Osteoblast (primary cell): Measurements from ENCODE around the gene TOMM7. TPM values are rescaled to one million over a fixed set of nuclear protein-coding genes. Genes with fewer than 3 reads are reported as not detected.

ENCODE experiments used
- DNase-seq: peaks from one replicate; pipeline ENCODE4 v3.0.0; 2011; ENCODE audit warnings: low spot score, mixed read lengths; ENCODE audit not compliant: insufficient read length; ENCODE audit errors: missing footprints
- H2AFZ ChIP-seq: 2 replicates; pipeline ENCODE4 v1.6.0; 2011; ENCODE audit warnings: mild to moderate bottlenecking, low read length
- H3K27ac ChIP-seq: 2 replicates; pipeline ENCODE4 v1.5.1; 2011; ENCODE audit warnings: mild to moderate bottlenecking, low read depth, low read length, moderate library complexity
- H3K27me3 ChIP-seq: 2 replicates; pipeline ENCODE4 v1.6.0; 2012; ENCODE audit warnings: mild to moderate bottlenecking, control low read depth, inconsistent platforms, low read length, moderate library complexity; ENCODE audit not compliant: insufficient read depth
- H3K36me3 ChIP-seq: 2 replicates; pipeline ENCODE4 v1.5.1; 2011; ENCODE audit warnings: mild to moderate bottlenecking, low read length, control low read depth, moderate library complexity; ENCODE audit not compliant: insufficient read depth
- H3K4me1 ChIP-seq: 2 replicates; pipeline ENCODE4 v1.5.1; 2011; ENCODE audit warnings: mild to moderate bottlenecking, low read length, control low read depth, moderate library complexity; ENCODE audit not compliant: insufficient read depth
- H3K4me2 ChIP-seq: 2 replicates; pipeline ENCODE4 v1.6.0; 2011; ENCODE audit warnings: mild to moderate bottlenecking, low read length; ENCODE audit not compliant: insufficient read depth
- H3K4me3 ChIP-seq: fragments of 200-600 bp; sonication (generic); 3 replicates; pipeline ENCODE4 v1.5.1; 2012; ENCODE audit warnings: mild to moderate bottlenecking, low read length, inconsistent platforms; ENCODE audit not compliant: insufficient read depth
- H3K79me2 ChIP-seq: 2 replicates; pipeline ENCODE4 v1.6.0; 2012; ENCODE audit warnings: mild to moderate bottlenecking, low read length, control low read depth, inconsistent platforms; ENCODE audit not compliant: insufficient read depth
- H3K9me3 ChIP-seq: 2 replicates; pipeline ENCODE4 v1.5.1; 2011; ENCODE audit warnings: low read depth, low read length, control low read depth
- H4K20me1 ChIP-seq: 2 replicates; pipeline ENCODE4 v1.6.0; 2012; ENCODE audit warnings: mild to moderate bottlenecking, low read length, control low read depth; ENCODE audit not compliant: insufficient read depth
- total RNA-seq: library from RNA; depleted of rRNA; stranded (reverse); fragments of >200 nt; gene quantifications from 2 replicates; pipeline ENCODE4 v1.2.3, GENCODE V29; 2012
- TF ChIP-seq, protein P1 (sequence below): IDR thresholded peaks from 2 replicates; pipeline ENCODE4 v1.5.1; 2011; ENCODE audit warnings: mild to moderate bottlenecking, low read depth, low read length, moderate library complexity; ENCODE audit errors: extremely low read depth

The TOMM7 gene
- total RNA-seq, 1 donor: 144 TPM

DNA sequence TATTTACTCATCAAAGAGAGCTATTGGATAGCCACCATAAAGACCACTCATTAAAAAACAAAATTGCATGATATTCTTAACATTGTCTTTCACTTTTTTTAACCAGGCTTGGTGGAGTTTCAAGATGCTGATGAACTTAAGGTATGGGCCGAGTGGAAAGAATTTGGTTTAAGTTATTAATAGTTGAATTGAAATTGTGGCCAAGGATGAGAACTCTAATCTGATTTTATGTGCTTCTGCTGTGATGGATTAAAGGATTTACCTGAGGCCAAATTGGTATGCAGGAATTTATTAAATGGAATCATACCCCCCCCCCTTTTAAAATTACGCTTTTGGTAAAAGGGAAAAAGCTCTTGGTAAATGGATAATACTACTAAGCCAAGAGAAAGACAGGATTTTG is 33.8 kb upstream of the TOMM7 start:
- Histone ChIP-seq H3K79me2 (peaks cover 9% of the 10 kb centered on the region), H3K4me3 (peak overlapping the region; percentile 73), H2AFZ (no peak overlapping the region), H3K27ac (peak overlapping the region; percentile 91), H3K9me3 (no peaks in the 10 kb centered on the region), H3K4me1 (peaks cover 55% of the 10 kb centered on the region), H3K27me3 (no peaks in the 10 kb centered on the region), H4K20me1 (no peaks in the 10 kb centered on the region), H3K36me3 (peaks cover 37% of the 10 kb centered on the region), H3K4me2 (peak overlapping the region; percentile 85)
- DNase-seq: no peak
- TF ChIP-seq, protein P1, sequence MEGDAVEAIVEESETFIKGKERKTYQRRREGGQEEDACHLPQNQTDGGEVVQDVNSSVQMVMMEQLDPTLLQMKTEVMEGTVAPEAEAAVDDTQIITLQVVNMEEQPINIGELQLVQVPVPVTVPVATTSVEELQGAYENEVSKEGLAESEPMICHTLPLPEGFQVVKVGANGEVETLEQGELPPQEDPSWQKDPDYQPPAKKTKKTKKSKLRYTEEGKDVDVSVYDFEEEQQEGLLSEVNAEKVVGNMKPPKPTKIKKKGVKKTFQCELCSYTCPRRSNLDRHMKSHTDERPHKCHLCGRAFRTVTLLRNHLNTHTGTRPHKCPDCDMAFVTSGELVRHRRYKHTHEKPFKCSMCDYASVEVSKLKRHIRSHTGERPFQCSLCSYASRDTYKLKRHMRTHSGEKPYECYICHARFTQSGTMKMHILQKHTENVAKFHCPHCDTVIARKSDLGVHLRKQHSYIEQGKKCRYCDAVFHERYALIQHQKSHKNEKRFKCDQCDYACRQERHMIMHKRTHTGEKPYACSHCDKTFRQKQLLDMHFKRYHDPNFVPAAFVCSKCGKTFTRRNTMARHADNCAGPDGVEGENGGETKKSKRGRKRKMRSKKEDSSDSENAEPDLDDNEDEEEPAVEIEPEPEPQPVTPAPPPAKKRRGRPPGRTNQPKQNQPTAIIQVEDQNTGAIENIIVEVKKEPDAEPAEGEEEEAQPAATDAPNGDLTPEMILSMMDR: no peak

DNA sequence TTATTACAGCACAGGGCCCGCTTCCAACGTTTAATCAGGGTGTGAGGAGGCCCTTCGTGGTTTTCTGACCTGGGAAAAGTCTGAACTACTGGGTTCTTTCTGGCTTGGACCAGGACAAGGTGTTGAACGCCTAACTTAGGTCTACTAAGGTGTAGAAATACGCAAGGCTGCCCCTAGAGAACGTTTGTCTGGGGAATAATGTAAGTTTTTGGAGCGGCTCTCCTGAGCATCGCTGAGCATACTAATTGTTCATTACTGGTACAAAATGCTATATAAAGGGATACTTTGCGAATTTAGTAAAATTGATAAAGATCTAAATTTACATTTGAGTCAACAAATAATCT is 32.4 kb upstream of the TOMM7 start:
- H3K79me2 ChIP-seq: peaks cover 9% of the 10 kb centered on the region
- peaks cover 47% of the 10 kb centered on the region for H3K4me1 ChIP-seq
- no peaks in the 10 kb centered on the region for H3K27me3 ChIP-seq
- H3K4me3 ChIP-seq: peak overlapping the region; percentile 73
- DNase-seq: no peak
- peak overlapping the region; percentile 85 for H3K4me2 ChIP-seq
- no peak overlapping the region for H2AFZ ChIP-seq
- peaks cover 23% of the 10 kb centered on the region for H3K36me3 ChIP-seq
- H3K9me3 ChIP-seq: no peaks in the 10 kb centered on the region
- H3K27ac ChIP-seq: peak overlapping the region; percentile 91
- no peaks in the 10 kb centered on the region for H4K20me1 ChIP-seq
- TF ChIP-seq, protein P1: no peak

DNA sequence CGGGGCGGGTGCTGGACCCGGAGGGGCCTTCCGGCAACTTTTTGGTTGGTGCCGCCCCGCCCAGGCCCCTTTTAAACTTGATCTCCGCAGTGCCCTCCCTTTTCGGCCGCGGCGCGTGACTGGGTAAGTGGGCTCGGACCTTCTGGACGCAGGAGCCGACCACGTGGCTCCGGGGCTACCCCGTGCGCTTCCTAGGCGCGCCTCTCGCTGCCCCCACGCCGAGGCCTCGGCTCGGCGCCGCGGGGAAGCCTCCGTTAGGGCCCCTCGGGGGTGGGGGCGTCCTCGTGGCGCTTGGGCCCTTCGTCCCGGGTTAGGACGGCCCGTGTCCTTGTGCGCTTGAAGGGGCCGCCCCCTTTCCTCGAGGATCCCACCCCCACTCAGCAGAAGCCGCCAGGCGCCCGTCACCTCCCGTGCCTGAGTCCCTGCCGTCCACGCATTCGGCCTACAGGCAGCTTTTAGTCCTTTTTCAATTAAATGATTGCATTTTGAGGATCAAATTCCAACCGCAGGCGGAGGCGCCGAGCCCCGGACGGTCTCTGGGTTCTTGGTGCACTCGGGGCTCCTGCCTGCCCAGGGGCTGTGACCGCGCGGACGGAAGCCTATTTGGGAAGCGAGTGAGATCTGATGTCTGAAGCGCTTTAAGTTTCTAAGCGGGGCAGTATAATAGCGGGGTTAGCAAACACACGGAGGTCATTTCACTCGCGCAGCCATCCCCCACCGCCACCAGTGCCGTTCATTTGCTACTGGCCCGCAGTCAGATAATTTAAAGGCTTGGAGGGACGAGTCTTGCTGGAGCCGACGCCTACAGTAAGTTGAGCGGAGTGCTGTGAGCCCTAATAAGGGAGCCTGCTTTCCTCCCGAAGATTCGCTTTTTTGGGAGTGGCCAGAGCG is 31.8 kb upstream of the TOMM7 start:
- Histone ChIP-seq H3K79me2 (peaks cover 9% of the 10 kb centered on the region), H3K27me3 (no peaks in the 10 kb centered on the region), H3K4me1 (peaks cover 41% of the 10 kb centered on the region), H3K4me2 (peak overlapping the region; percentile 85), H4K20me1 (no peaks in the 10 kb centered on the region), H3K4me3 (peak overlapping the region; percentile 73), H3K36me3 (peaks cover 17% of the 10 kb centered on the region), H2AFZ (no peak overlapping the region), H3K9me3 (no peaks in the 10 kb centered on the region), H3K27ac (peak overlapping the region; percentile 91)
- TF ChIP-seq, protein P1: no peak
- DNase-seq: peak; percentile 96

DNA sequence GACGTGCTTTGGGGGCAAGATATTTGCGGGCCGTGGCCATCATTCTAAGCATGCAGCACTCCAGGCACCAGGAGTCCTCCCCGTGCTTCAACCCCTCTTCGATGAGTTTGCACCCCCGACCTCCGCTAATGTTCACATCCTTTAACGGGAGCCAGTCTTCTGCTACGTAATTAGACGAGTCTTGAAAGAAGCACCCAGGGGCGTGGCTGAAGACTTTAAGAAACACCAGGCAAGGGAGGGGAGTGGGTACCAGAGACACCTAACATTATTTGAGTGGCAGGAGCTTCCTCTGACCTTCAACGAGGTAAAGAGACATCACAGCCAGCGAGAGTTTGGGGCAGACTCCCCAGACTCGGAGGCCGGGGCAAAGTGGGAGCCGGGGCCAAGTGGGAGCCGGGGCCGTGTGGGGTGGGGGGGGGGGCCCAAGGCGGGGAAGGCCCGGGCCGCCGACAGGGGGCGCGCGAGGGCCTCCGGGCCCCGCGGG is 31.1 kb upstream of the TOMM7 start:
- Histone ChIP-seq H2AFZ (peak overlapping the region; percentile 76), H3K4me2 (peak overlapping the region; percentile 77), H4K20me1 (no peaks in the 10 kb centered on the region), H3K4me1 (peaks cover 36% of the 10 kb centered on the region), H3K27me3 (no peaks in the 10 kb centered on the region), H3K4me3 (peak overlapping the region; percentile 73), H3K36me3 (peaks cover 15% of the 10 kb centered on the region), H3K79me2 (peaks cover 9% of the 10 kb centered on the region), H3K27ac (peak overlapping the region; percentile 91), H3K9me3 (no peaks in the 10 kb centered on the region)
- TF ChIP-seq, protein P1: peak; percentile 29
- no peak for DNase-seq
